GM23338 (cell line): Measurements from ENCODE around the gene SLC9B1. TPM values are rescaled to one million over a fixed set of nuclear protein-coding genes. Genes with fewer than 3 reads are reported as not detected.

Experiments
- ATAC-seq: fragments of 200-7000 bp; cut with Tn5 transposase; 3 replicates; pipeline ENCODE4 v1.9.1; 2020
- DNase-seq: peaks from one replicate; pipeline ENCODE4 v3.0.0-alpha.2; 2015; ENCODE audit warnings: low spot score
- H2AFZ ChIP-seq: fragments of 200-600 bp; sonication (generic); 2 replicates; pipeline ENCODE4 v1.8.0; 2016; ENCODE audit warnings: antibody characterized with exemption, mild to moderate bottlenecking, moderate library complexity
- H3F3A ChIP-seq: fragments of 200-600 bp; sonication (generic); replicated peaks from 2 replicates; pipeline ENCODE4 v1.8.0; 2017; ENCODE audit warnings: antibody characterized with exemption, mixed run types, low read depth
- H3K27ac ChIP-seq: fragments of 200-600 bp; sonication (generic); 2 replicates; pipeline ENCODE4 v1.6.1; 2016; ENCODE audit warnings: low read depth
- H3K27me3 ChIP-seq: fragments of 200-600 bp; sonication (generic); 2 replicates; pipeline ENCODE4 v1.8.0; 2016; ENCODE audit warnings: mild to moderate bottlenecking, mixed run types, moderate library complexity; ENCODE audit not compliant: insufficient read depth
- H3K36me3 ChIP-seq: fragments of 200-600 bp; sonication (generic); 2 replicates; pipeline ENCODE4 v1.8.0; 2016; ENCODE audit warnings: mild to moderate bottlenecking; ENCODE audit not compliant: insufficient read depth
- H3K4me1 ChIP-seq: fragments of 200-600 bp; sonication (generic); 2 replicates; pipeline ENCODE4 v1.8.0; 2016; ENCODE audit warnings: mild to moderate bottlenecking, moderate library complexity; ENCODE audit not compliant: insufficient read depth
- H3K4me2 ChIP-seq: fragments of 200-600 bp; sonication (generic); 2 replicates; pipeline ENCODE4 v1.7.1; 2017; ENCODE audit warnings: mixed run types
- H3K4me3 ChIP-seq: fragments of 200-600 bp; sonication (generic); 2 replicates; pipeline ENCODE4 v1.6.1; 2016; ENCODE audit warnings: mixed run types
- H3K79me2 ChIP-seq: fragments of 200-600 bp; sonication (generic); replicated peaks from 2 replicates; pipeline ENCODE4 v1.8.0; 2017; ENCODE audit warnings: mild to moderate bottlenecking; ENCODE audit not compliant: insufficient read depth
- H3K9me2 ChIP-seq: fragments of 200-600 bp; sonication (generic); 2 replicates; pipeline ENCODE4 v1.8.0; 2017; ENCODE audit not compliant: insufficient read depth
- H4K20me1 ChIP-seq: fragments of 200-600 bp; sonication (generic); replicated peaks from 2 replicates; pipeline ENCODE4 v1.8.0; 2017; ENCODE audit warnings: mild to moderate bottlenecking; ENCODE audit not compliant: insufficient read depth
- H3K27ac Mint-ChIP-seq: 2 replicates; pipeline ENCODE4 v1.8.0; 2020; ENCODE audit warnings: inconsistent platforms, mild to moderate bottlenecking, moderate library complexity, mixed read lengths
- H3K27me3 Mint-ChIP-seq: 3 replicates; pipeline ENCODE4 v1.8.0; 2022; ENCODE audit warnings: low read depth, mild to moderate bottlenecking, moderate library complexity, mixed read lengths, inconsistent platforms; ENCODE audit not compliant: insufficient read depth, poor library complexity
- H3K36me3 Mint-ChIP-seq: 3 replicates; pipeline ENCODE4 v1.8.0; 2021; ENCODE audit warnings: low read depth, mild to moderate bottlenecking, inconsistent platforms, moderate library complexity, mixed read lengths
- H3K4me1 Mint-ChIP-seq: 3 replicates; pipeline ENCODE4 v1.8.0; 2020; ENCODE audit warnings: mild to moderate bottlenecking, inconsistent platforms, mixed read lengths
- H3K4me3 Mint-ChIP-seq: 3 replicates; pipeline ENCODE4 v1.8.0; 2021; ENCODE audit warnings: moderate library complexity, mild to moderate bottlenecking, inconsistent platforms, mixed read lengths
- H3K9me3 Mint-ChIP-seq: 3 replicates; pipeline ENCODE4 v1.8.0; 2020; ENCODE audit warnings: moderate library complexity, mild to moderate bottlenecking, inconsistent platforms, mixed read lengths
- CREB1 ChIP-seq: fragments of 250-450 bp; sonication (Bioruptor Pico); IDR thresholded peaks from 2 replicates; pipeline ENCODE4 v1.5.0; 2020; ENCODE audit warnings: low read depth, mild to moderate bottlenecking, moderate library complexity
- CTCF ChIP-seq, 2 experiments: fragments of 200-600 bp in 1 of 2; sonication (generic) in 1 of 2; conservative IDR thresholded peaks; 2 replicates each; pipeline versions ENCODE4 v1.5.1 to v1.6.1; 2016 to 2017; ENCODE audit warnings: antibody characterized with exemption in 2 of 2, low read depth in 2 of 2, mild to moderate bottlenecking in 2 of 2, moderate library complexity in 1 of 2
- ETS1 ChIP-seq: IDR thresholded peaks from 2 replicates; pipeline ENCODE4 v1.6.1; 2016; ENCODE audit warnings: antibody characterized with exemption
- EZH2 ChIP-seq: fragments of 200-600 bp; sonication (generic); IDR thresholded peaks from one replicate; pipeline ENCODE4 v1.8.0; 2017; ENCODE audit warnings: antibody characterized with exemption, mild to moderate bottlenecking, low read depth; ENCODE audit not compliant: unreplicated experiment
- EZH2phosphoT487 ChIP-seq: fragments of 200-600 bp; sonication (generic); IDR thresholded peaks from one replicate; pipeline ENCODE4 v1.8.1; 2018; ENCODE audit warnings: antibody characterized with exemption; ENCODE audit not compliant: unreplicated experiment
- JUNB ChIP-seq: IDR thresholded peaks from one replicate; pipeline ENCODE4 v1.6.1; 2016; ENCODE audit warnings: antibody characterized with exemption; ENCODE audit not compliant: unreplicated experiment
- NANOG ChIP-seq: IDR thresholded peaks from 2 replicates; pipeline ENCODE4 v1.6.1; 2016; ENCODE audit warnings: antibody characterized with exemption, borderline replicate concordance
- REST ChIP-seq: IDR thresholded peaks from one replicate; pipeline ENCODE4 v1.6.1; 2018; ENCODE audit warnings: antibody characterized with exemption; ENCODE audit not compliant: unreplicated experiment
- STAT1 ChIP-seq: IDR thresholded peaks from one replicate; pipeline ENCODE4 v1.6.1; 2016; ENCODE audit warnings: antibody characterized with exemption; ENCODE audit not compliant: unreplicated experiment
- ZNF331 ChIP-seq: fragments of 250-450 bp; sonication (Bioruptor Pico); IDR thresholded peaks from 2 replicates; pipeline ENCODE4 v1.5.0; 2020; ENCODE audit warnings: low read depth, mild to moderate bottlenecking, moderate library complexity
- ZNF462 ChIP-seq: fragments of 250-450 bp; sonication (Bioruptor Pico); IDR thresholded peaks from 2 replicates; pipeline ENCODE4 v1.5.0; 2020; ENCODE audit warnings: mild to moderate bottlenecking, moderate library complexity
- polyA plus RNA-seq: library from polyadenylated mRNA; unstranded; fragments of >200 nt; fragmentation: Nextera tagmentation; extraction: Ambion mirVana; gene quantifications from 2 replicates; pipeline ENCODE4 v1.2.1, GENCODE V29; 2016
- total RNA-seq: library from RNA; depleted of rRNA; stranded (reverse); fragments of >200 nt; shearing (Covaris generic); gene quantifications from 2 replicates; pipeline ENCODE4 v1.2.3, GENCODE V29; 2014

Gene SLC9B1
- total and polyA plus RNA-seq, 2 experiments from 2014 or later: 0.66 to 0.80 TPM

GRCh38 chr4:102918859-102919258 lies 100.6 kb downstream of the SLC9B1 start (continued):
- TF ChIP-seq ZNF462 (CRISPR knock-in tag): no peak
- no peak for TF ChIP-seq CREB1
- TF ChIP-seq JUNB: no peak
- no peak for TF ChIP-seq STAT1

GRCh38 chr4:102901804-102902203 lies 117.7 kb downstream of the SLC9B1 start:
- Mint-ChIP-seq H3K27me3 (no peaks in the 10 kb centered on the region), H3K27ac (no peak overlapping the region), H3K4me1 (0 out of 3 replicates have a peak, but pooled peaks cover 2% of the 10 kb centered on the region), H3K4me3 (no peak overlapping the region), H3K9me3 (no peaks in the 10 kb centered on the region), H3K36me3 (no peaks in the 10 kb centered on the region)
- ATAC-seq (no peak), DNase-seq (no peak)
- Histone ChIP-seq H3K9me2 (no peaks in the 10 kb centered on the region), H3K36me3 (no peaks in the 10 kb centered on the region), H3K27me3 (no peaks in the 10 kb centered on the region), H3F3A (no peaks in the 10 kb centered on the region), H3K79me2 (no peaks in the 10 kb centered on the region), H2AFZ (no peak overlapping the region), H3K4me2 (no peak overlapping the region), H3K4me3 (no peak overlapping the region), H3K27ac (no peak overlapping the region), H4K20me1 (no peaks in the 10 kb centered on the region), H3K4me1 (no peaks in the 10 kb centered on the region)
- TF ChIP-seq STAT1: no peak
- TF ChIP-seq JUNB: no peak
- TF ChIP-seq EZH2phosphoT487: no peak
- TF ChIP-seq ETS1: no peak
- TF ChIP-seq EZH2: no peak
- TF ChIP-seq ZNF331 (CRISPR knock-in tag): no peak
- TF ChIP-seq NANOG: no peak
- no peak for TF ChIP-seq CREB1
- TF ChIP-seq CTCF (conservative IDR thresholded peaks at IDR 0.05; ENCODE audit: low read depth in 2 of 2): no peak
- no peak for TF ChIP-seq REST
